PC-9 (cell line): Measurements from ENCODE around the gene TMEM185A.

Experiments
- CTCF ChIP-seq: fragments of 200-600 bp; sonication (generic); conservative IDR thresholded peaks from 2 replicates; pipeline ENCODE4 v1.6.1; 2017; ENCODE audit warnings: mixed run types, antibody characterized with exemption, mild to moderate bottlenecking, moderate library complexity
- EZH2 ChIP-seq: fragments of 200-600 bp; sonication (generic); IDR thresholded peaks from 2 replicates; pipeline ENCODE4 v1.8.0; 2017; ENCODE audit warnings: antibody characterized with exemption, low read depth

GRCh38 chrX:149643496-149643895 is 11.9 kb upstream of the TMEM185A start:
- no peak for TF ChIP-seq CTCF
- no peak for TF ChIP-seq EZH2
